ENCODE measurements around the gene LURAP1L. TPM values are rescaled to one million over a fixed set of nuclear protein-coding genes. Genes with fewer than 3 reads are reported as not detected.

Gene LURAP1L
- total RNA-seq, 1 donor from 2014 or later: not detected

DNA sequence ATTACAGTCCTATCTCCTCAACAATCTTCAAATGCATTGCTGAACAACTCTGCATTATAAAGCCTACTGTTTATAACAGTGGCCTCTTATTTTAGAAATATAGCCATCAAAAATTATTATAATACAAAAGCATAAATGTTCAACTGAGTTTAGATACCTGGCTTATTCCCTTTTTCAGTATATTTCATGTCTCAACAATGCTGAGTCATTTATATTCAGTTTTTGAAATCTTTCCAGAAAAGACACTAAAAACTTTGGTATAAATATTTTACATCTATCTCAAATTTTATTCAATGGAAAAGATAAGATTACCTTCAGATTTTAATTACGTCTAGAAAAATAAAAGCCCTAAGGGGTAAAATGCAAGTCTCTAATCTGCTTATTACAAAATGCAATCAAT lies 37.9 kb downstream of the LURAP1L start:
- intact Hi-C loops (cut with micrococcal nuclease): no loop called here

- intact Hi-C loops (cut with micrococcal nuclease): no loop called here
Measured at GRCh38 chr9:12813533-12813932, 38.7 kb downstream of the LURAP1L start.

DNA sequence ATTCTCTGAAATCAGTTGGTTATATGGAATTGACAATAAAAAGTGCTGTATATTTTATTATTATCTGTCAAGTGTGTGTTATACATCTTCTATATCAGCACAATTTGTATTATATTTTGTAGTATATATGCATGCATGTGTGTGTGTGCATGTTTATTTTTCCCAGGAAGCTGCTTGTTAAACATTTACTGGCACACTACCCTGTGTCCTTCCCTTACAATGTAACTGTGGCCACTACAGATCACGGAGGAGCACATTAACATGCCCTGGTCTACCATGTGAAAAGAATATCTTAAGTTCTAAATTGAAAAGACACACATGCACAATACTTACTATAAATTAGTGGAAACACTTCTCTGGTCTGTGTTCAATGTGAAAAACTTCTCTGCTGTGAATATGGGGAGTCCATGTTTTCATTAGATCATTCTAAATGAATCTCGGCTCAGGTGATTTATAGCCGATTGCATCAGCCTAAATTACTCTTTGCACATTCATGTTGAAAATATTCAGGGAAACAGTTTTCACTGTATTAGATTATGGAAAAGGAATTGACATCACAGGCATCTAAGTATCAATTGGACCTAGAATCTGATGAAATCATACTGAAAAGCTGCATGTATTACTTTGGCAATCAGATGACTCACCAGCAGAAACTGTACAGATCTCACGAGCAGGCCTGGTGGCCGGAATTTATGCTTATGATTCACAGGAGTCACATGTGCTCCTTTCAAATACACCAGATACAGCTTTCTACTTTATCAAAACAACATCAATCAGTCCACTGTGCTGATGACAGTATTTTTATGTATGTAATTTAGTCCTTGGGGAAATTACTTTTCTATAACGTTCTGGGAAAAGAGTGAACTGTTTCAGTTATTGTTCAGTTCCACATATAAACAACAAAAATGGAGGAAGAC lies 39.4 kb downstream of the LURAP1L start:
- intact Hi-C loops (cut with micrococcal nuclease): no loop called here

DNA sequence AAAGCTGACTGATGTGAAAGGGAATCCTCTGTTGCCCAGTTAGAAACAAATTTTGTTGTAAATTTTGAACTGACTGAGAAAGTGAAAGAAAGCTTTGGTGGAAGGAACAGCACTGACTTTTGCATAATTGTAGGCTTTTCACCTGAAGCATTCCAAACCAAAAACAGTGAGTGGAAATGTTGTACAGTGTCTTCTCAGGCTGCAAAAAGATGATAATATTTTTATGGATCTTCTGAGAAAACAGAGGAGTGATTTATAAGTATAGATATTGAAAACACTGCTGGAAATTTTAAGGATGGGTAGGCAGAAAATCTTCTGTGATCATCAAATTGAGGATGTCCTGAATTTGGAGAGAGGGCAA lies 40.0 kb downstream of the LURAP1L start:
- intact Hi-C loops (cut with micrococcal nuclease): no loop called here

GRCh38 chr9:12815888-12816287 lies 41.1 kb downstream of the LURAP1L start:
- intact Hi-C loops (cut with micrococcal nuclease): no loop called here

DNA sequence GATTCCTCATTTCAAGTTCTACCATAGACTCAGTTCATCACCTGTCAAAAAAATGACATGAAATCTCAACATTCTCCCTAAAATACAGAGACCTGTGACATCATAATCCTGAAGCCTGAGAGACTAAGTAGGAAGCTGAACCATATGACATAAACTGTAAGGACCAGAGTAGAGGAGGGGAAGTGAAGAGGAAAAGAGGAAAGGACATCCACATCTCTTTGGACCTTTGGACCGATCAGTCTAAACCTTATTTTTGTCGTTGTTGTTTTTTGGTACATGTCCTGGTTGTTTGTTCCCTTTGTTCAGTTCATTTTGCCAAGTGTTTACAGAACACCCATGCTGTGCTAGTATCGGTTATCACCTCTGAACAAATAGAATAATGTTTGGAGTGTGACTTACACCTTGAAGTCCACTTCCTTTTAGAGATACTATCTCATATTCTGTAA lies 41.9 kb downstream of the LURAP1L start:
- intact Hi-C loops (cut with micrococcal nuclease): no loop called here

GRCh38 chr9:12817702-12818101 lies 42.9 kb downstream of the LURAP1L start:
- intact Hi-C loops (cut with micrococcal nuclease): no loop called here

GRCh38 chr9:12818431-12819000 lies 43.7 kb downstream of the LURAP1L start:
- intact Hi-C loops (cut with micrococcal nuclease): no loop called here

DNA sequence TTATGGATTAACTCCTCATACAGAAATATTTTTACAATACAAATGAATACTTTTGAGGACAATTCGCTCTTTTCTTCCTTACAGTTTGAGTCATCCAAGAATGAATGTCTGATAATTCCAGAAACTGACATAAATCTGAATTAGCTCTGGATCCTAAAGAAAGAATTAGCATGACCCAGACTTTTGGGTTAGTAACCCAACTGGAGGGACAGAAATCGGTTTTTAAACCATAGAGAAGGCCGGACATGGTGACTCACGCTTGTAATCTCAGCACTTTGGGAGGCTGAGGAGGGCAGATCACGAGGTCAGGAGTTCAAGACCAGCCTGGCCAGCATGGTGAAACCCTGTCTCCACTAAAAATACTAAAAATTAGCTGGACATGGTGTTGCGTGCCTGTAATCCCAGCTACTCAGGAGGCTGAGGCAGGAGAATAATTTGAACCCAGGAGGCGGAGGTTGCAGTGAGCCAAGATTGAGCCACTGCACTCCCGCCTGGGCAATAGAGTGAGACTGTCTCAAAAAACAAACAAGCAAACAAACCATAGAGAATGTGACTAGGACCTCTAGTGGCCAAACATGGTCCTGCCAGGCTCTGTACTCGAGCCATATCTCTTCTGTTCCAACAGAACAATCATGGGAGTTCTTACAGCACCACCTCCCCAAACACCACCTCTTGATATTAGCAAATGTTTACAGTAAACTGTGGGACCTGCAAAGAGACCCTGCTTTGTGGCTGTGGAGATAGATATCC lies 44.8 kb downstream of the LURAP1L start:
- intact Hi-C loops (cut with micrococcal nuclease): no loop called here

GRCh38 chr9:12822111-12822510 lies 47.3 kb downstream of the LURAP1L start:
- intact Hi-C loops (cut with micrococcal nuclease): no loop called here

DNA sequence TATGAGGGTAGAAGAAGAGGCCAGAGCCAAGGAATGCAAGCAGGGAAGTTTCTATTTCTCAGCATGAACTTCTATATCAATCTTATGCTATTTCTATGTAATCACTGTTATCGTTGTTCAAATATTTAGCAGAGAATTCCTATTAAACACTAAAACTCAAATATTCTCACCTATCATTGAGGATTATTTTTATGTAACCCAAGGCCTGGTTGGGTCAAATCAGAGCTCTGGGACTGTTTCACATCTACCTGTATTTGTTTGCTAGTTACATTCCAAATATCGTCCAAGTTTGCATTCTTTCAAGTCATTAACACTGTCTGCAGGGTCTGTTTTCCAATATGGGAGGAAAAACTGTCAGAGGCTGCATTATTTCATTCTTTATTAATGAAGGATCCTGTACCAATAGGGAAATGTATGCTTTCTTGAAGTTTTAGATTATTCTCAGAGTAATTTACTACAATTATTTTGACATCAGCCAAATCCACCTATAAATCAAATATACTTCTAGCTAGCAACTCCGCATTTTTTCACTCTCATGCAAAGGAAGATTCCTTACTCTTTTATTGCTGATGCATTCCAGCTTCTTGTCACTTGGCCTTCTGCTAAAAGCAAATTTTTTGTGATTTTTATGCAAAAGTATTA lies 52.2 kb downstream of the LURAP1L start:
- intact Hi-C loops (cut with micrococcal nuclease): no loop called here

- intact Hi-C loops (cut with micrococcal nuclease): loop anchor here (10.0 kb wide), 1 partner anchor 51 kb away; no protein-coding TSS in a partner anchor
Measured at GRCh38 chr9:12833701-12834100, 58.9 kb downstream of the LURAP1L start.

DNA sequence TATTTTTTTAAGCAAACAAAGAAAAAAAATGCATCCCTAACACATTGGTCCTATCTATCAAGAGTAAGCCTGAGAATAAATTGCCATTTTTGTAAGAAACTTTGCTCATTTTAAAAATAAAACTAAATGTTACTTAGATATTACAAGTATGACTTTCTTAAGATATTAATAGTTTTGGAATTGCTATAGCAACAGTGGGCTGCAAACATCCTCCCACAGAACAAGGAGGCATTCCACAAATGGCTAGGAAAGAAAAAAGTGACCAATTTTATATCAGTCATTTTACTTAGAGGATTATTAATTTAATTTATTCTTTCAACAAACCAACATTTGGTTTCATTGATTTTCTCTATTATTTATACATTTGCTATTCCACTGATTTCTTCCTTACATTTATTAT lies 63.7 kb downstream of the LURAP1L start:
- intact Hi-C loops (cut with micrococcal nuclease): loop anchor here (10.0 kb wide), 1 partner anchor 46 kb away; no protein-coding TSS in a partner anchor

GRCh38 chr9:12843735-12844134 lies 68.9 kb downstream of the LURAP1L start:
- intact Hi-C loops (cut with micrococcal nuclease): no loop called here

GRCh38 chr9:12846035-12846434 lies 71.2 kb downstream of the LURAP1L start:
- intact Hi-C loops (cut with micrococcal nuclease): no loop called here

- intact Hi-C loops (cut with micrococcal nuclease): no loop called here
Measured at GRCh38 chr9:12847561-12847960, 72.7 kb downstream of the LURAP1L start.

GRCh38 chr9:12849486-12850003 lies 74.7 kb downstream of the LURAP1L start:
- intact Hi-C loops (cut with micrococcal nuclease): no loop called here

DNA sequence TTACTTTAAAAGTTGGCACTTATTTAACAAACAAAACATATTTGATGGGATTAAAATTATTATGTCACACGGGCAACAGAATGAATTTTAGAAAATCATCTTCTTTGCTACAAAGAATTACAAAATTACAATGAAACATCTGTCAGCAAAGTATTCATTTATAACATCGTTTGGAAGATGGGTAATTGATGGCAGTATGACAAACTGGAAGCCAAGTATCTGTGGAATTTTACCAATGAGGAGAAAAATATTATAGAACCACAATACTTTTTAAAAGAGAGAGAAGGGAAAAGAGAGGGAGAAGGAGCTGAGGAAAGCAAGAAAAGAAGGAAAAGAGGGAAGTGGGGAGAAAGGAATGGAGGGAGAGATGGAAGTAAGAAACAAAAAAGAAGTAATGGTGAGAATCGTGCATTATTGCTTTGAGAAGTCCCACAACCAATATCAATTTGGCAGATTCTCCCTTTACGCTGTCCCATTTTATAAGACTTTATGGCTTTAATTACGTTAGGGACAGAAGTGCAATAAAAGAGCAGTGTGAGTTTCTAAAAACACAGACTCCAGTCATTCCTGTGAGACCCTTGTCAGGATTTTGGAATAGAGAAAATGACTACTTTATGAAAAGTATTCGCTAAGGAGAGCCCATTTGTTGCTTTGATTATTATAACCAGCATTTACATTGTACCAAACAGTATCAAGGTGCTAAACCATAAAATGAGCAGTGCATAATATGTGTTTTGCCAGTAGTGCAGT lies 76.7 kb downstream of the LURAP1L start:
- intact Hi-C loops (cut with micrococcal nuclease): no loop called here

DNA sequence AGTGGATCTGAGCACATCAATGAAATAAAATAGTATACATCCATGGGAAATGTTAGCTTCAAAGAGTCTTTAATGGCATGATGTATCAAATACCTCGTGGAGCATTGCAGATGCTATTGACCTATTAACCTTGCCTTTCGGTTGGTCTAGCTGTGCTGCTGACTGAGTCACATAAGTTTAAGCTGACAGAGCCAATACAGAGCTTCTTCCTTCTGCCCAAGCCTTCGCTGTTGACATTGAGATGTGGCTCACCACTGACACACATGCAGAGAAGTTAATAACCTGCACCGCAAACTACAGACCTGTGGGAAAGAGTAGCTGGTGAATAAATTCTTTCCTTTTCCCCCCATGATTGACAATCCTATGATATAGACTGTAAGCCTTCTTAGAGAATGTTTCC lies 78.2 kb downstream of the LURAP1L start:
- intact Hi-C loops (cut with micrococcal nuclease): no loop called here

GRCh38 chr9:12854221-12854620 lies 79.4 kb downstream of the LURAP1L start:
- intact Hi-C loops (cut with micrococcal nuclease): no loop called here

DNA sequence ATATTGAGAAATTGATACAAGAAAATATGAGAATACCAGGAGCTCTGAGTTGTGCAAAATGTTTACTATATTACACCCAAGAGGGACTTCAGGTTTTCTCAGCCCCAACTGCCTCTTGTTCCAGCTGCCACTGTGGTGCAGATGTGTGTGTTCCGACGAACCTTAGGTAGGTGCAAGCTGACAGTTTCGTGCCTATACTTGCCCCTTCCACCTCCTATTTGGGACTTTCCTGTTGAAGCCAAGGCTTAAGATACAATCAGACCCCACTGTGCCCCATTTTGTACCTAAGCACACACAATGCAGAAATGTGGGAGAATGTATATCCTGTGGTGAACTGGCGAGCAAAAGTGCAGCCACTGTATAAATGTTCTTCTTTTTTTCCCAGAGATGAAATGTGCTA lies 80.2 kb downstream of the LURAP1L start:
- intact Hi-C loops (cut with micrococcal nuclease): no loop called here

Data from T-helper 2 cell treated with Interferon-gamma antibody and Interleukin-4, amounts not matched to agents 100 ng/mL and 5 ng/mL, for 36 hours (primary cell).